NCI-H748 (cell line): ENCODE measurements around the gene GFAP.

Source experiments
- DNase-seq: peaks from one replicate; lab custom pipeline; 2025; ENCODE audit not compliant: unreplicated experiment; lab: John Stamatoyannopoulos, UW

Gene GFAP

DNA sequence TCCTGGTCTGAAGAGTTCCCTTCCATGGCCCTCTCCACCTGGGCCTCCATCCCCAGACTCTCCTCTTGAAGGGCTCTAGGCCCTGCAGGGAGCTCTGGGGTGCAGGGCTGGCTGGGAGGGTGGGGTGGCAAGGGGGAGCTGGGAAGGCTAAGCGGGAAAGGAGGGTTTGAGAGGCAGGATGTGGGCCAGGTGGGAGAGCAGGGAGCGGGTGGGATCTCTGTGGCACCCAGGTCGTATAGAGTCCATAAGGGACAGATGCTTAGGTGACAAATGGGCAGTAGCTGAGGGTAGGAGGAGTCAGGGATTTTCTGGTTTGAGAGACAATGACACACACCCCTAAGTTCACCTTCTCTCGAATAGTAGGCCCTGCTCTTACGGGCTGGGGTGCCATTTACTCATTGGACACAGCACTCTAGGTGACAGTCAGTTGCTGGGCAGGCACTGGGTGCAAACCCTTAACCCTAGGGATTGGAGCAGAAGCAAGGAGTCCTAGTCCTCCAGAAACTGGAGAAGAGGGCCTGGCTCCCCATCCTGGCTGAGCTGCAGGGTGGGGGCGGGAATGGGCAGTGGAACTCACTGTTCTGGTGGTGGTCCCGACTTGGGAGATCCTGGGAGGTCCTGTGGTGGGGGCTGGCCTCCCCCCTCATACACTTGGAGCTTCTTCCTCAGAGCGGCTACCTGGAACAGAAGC is 16.9 kb upstream of the GFAP start:
- DNase-seq: no peak

DNA sequence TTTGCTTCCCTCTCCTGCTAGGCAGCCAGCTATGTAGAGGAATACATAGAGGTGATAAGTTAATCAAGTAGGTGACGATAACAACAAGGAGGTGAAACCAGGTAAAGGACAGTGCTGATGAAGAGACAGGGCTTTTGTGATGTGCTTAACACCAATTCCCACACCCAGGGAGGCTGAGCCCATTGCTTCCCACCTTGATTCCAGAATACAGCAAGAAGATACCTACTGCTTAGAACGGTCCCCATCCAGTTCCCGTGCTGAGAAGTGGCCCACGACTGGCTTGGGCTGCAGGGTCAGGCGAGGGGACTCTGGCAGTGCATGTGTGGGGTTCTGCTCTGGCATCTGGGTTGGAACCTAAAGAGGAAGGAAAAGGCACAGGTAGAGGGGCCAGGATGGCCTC is 16.1 kb upstream of the GFAP start:
- no peak for DNase-seq

GRCh38 chr17:44930667-44931066 is 15.4 kb upstream of the GFAP start:
- DNase-seq: no peak

- DNase-seq: no peak
Measured at GRCh38 chr17:44928950-44929720, 13.8 kb upstream of the GFAP start.

DNA sequence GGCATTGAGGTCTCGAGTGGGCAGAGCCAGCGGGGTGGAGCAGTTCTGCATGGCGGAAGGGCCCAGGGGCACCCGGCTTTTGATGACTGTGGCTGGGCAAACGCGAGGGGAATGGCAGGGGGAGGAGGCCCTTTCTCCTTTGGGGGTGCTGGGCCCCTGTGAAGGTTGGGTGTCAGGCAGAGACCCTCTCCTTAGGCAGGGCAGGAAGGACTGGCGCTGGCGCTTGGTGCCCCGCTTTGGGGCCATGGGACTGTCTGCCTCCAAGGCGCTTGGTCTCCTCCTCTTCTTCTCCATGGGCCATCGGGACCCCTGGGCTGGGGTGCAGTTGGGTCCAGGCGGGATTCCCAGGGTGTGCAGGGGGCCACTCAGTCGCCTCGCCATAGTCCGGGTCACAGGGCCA is 12.8 kb upstream of the GFAP start:
- DNase-seq: no peak

GRCh38 chr17:44927696-44928095 is 12.4 kb upstream of the GFAP start:
- no peak for DNase-seq

DNA sequence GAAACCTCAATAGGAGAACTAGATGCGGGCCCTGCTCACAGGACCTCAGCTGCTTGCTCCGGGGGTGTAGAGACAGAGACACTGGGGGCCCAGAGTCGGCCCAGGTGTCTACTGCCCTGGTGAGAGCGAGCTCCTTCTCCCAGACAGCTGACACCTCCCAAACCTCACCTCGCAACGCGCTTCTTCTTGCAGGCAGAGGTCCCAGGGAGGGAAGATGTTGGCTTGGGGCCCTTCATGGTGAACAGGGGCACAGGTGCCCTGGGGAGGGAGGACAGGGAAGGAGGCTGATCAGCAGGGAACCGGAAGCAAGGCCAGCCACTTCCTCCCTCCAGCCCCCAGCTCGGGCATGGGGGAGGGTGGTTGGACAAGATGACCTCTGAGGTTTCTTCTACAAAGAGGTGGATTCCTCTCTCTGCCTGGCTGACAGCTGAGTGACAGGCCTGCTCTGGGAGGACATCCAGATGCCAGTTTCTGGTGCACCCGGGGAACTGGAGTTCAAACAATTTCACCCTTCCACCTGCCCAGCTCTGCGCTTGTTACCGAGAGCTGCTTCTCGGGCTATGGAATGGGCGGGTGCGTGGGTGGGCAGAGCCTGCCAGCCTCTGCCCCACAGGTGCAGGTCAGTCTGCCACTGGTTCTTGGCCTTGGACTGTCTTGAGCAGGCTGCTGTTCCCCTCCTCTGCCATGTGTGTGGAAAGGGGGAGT is 11.7 kb upstream of the GFAP start:
- no peak for DNase-seq

DNA sequence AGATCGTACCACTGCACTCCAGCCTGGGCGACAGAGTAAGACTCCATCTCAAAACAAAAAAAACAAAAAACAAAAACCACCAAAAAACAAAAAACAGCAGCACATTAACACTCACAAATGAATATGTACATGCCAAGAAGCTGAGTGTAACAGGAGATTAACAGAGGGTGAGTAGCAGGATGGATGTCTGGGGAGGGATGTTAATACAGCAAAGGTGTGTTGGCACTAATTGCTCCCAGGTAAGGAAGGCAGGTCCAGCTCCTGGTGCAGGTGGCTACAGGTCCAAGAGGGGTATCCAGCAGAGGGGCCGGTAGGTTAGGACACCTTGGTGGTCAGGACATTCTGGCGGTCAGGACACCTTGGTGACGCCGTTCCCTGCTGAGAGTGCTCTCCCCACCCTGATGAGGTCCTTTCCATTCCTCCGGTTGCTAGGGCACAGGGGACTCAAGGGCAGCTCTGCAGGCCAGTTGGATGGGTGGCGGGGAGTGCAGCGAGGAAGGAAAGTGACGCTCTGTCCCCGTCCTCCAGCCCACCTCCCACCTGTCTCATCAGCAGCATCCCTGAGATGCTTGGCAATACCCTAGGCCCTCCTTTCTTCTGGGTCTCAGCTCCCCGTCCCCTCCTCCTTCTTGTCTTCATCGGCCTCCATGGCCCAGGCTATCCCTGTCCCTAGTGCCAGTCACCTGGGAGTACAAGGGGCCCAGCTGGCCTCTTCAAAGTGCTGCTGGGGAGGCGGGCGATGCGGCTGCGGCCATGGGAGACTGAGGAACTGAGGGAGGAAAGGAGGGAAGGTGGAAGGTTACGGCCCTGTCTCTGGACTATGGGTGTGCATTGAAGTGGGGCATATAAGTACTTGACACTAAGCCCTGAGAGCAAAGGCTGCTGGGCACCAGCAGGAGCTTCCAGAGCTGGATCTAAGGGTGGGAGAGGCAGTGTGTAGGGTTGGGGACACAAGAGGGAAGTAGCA is 10.7 kb upstream of the GFAP start:
- no peak for DNase-seq

DNA sequence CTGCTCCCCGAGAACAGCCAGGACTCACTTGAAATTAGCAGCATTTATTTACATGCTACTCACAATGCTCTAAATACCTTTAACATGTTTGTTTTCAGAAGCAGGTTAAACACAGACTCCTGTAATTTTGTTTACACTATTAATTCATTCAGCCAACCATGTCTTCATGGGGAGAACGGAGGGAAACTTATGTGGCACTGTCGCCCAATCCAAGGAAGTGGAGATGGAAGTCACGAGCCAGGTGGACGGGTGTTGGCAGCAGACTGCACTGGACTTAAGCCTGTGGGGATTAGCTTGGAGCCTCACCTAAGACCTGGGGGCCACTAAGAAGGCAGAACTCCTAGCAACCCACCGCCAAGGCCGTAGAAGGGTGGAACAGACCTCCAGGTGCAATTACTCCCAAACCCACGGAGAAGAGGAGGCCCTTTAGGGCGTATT is 8.8 kb upstream of the GFAP start:
- peak; percentile 32 for DNase-seq

DNA sequence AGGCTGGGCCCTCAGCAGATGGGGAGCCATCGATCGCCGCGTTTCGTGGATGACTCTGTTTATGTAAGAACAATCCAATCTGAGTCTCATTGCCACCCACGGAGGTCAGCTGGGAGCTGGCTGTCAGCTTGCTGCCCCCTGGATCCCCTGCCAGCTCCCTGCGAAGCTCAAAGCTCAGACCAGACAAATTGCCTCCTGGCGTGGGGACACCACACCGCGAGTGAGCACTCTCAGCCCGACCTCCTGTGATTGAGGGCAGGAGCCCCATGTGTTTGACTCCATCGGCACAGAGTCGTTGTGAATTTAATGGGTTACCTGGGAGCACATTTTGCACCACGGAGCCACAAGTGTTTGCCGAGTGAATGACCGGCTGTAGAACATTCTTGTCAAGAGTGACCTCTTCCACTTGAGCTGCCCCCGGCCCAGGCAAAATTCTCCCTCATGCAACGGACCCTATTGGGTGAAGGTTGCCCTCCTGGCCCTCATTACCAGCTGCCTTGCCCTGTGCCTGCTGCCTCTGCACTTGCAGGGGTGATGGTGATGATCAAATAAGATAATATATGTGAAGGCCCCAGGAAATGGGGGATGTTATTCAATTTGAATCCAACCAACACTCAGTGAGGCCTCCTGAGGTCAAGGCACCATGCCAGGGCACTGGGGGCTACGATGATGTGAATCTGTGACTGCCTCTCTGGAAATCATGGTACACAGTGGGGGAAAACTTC is 7.6 kb upstream of the GFAP start:
- no peak for DNase-seq

DNA sequence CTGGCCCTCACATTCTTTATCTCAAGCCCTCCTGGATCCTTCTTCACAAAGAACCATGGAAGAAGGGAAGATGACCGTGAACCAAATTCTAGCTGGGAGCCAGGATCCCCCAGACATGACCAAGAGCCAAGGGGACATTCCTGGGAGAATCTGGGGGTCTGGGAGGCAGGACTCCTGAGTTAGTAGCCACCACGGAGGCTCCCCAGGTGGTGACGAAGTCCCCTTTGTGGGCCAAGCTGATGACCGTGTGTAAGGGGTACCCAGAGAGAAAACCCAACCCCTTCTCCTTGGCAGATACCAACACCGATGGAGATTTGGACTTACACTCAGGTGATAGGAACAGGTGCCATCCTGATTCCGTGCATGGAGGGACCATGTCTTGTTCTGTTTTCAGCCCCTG is 6.8 kb upstream of the GFAP start:
- DNase-seq: no peak

DNA sequence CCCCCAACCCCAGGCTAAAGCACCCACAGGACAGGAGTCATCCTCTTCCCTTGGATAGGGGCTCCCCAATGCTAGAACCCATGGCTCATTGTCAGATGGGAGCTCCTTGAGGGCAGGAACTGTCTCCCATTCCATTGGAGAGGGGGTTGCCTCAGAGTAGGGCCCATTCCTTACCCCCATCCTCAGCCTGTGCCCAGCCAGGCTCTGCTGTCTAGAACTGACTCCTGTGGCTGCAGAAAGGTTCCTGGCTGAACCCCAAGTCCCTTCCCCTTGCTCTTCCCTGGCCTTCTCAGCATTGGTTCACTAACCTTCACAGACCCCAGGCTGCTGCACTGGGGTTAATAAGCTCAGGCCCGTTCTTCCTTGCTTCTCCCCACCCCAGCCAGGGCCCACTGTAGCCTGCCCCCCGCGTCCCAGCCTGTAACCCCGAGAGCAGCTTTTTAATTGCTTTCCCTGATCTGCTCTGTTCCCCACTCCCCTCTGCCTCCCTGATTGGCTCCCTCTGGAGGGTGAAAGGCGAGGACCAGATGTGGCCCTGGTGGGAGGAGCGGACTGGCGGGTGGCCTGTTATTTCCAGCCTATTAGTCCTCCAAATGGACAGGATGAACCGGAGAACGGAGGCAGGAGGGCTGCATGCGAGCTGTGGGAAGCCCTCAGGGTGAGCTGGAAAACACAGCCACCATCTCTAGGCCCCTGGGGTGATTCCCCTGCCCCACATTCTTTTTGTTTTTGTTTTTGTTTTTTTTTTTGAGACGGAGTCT is 6.0 kb upstream of the GFAP start:
- DNase-seq: no peak

DNA sequence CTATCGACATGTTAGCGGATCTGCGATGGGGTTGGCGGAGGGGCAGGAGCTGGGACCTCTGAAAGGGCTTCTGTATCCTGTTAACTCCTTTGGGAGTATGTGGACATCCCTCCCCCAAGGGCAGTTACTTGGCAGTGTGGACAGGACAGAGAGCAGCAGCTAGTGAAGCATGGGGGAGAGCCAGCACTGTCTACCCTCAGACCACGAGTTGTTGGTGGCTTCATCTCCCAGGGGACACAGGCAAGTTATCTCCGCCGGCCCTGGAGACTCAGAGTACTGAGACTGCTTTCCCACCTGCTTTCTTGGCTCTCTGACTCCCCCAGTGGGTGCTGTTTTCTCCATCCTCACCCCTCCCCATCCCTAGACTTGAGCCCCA is 5.3 kb upstream of the GFAP start:
- no peak for DNase-seq

- DNase-seq: peak; percentile 70
Measured at GRCh38 chr17:44919885-44920564, 4.7 kb upstream of the GFAP start.

DNA sequence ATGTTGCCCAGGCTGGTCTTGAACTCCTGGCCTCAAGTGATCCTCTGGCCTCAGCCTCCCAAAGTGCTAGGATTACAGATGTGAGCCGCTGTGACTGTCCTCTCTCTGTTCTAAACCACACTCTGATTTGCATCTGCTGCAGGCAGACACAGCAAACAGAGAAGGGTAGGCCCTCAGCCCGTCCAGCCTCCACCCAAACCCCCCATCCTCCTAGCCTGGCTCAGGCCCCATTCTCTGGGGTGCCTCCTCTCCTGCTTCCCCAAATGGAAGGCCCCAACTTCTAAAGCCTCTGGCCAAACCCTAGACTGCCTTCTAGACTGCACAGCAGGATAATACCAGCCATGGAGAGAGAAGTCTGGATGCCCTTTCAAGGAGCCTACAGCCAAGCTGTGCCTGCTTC is 4.1 kb upstream of the GFAP start:
- no peak for DNase-seq

DNA sequence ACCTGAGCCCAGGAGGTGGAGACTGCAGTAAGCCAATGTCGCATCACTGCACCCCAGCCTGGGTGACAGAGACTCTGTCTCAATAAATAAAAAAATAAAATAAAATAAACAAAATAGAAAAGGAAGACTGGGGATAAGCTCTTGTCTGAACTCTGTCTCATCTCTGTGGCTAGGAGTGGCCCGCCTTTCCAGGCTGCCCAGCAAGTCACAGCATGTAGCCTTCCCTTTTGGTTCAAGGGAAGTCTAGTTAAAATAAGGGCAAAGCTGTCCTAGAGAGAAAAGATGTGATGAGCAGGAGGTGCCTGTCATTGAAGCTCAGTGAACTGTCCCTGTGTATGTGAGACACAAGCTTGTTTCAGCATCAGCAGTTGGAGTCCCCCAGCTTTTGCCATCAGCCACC is 2.7 kb upstream of the GFAP start:
- no peak for DNase-seq

GRCh38 chr17:44917456-44917855 is 2.2 kb upstream of the GFAP start:
- no peak for DNase-seq

GRCh38 chr17:44916781-44917241 is 1.5 kb upstream of the GFAP start:
- no peak for DNase-seq
